Astrocyte of the cerebellum (primary cell): Measurements from ENCODE around the gene HPN.

Source experiments
- DNase-seq: peaks from one replicate; pipeline ENCODE4 v3.0.0-alpha.2; 2011; ENCODE audit warnings: low read depth
- H3K4me3 ChIP-seq: 2 replicates; pipeline ENCODE4 v1.5.1; 2011; ENCODE audit warnings: mild to moderate bottlenecking, low read depth, low read length, moderate library complexity
- CTCF ChIP-seq: IDR thresholded peaks from 2 replicates; pipeline ENCODE4 v1.5.1; 2012; ENCODE audit warnings: low read length, low read depth, moderate library complexity, mild to moderate bottlenecking; ENCODE audit errors: missing control alignments
- in situ Hi-C: cut with HindIII; loops from 2 replicates; pipeline ENCODE4 v1.10.0; 2017; ENCODE audit warnings: low sequenced_read_pairs

HPN gene

GRCh38 chr19:35034588-35035382 lies 6.7 kb upstream of the HPN start:
- in situ Hi-C loops = no loop called here
- no peak for DNase-seq
- no peak for TF ChIP-seq CTCF
- H3K4me3 ChIP-seq = no peak overlapping the region

DNA sequence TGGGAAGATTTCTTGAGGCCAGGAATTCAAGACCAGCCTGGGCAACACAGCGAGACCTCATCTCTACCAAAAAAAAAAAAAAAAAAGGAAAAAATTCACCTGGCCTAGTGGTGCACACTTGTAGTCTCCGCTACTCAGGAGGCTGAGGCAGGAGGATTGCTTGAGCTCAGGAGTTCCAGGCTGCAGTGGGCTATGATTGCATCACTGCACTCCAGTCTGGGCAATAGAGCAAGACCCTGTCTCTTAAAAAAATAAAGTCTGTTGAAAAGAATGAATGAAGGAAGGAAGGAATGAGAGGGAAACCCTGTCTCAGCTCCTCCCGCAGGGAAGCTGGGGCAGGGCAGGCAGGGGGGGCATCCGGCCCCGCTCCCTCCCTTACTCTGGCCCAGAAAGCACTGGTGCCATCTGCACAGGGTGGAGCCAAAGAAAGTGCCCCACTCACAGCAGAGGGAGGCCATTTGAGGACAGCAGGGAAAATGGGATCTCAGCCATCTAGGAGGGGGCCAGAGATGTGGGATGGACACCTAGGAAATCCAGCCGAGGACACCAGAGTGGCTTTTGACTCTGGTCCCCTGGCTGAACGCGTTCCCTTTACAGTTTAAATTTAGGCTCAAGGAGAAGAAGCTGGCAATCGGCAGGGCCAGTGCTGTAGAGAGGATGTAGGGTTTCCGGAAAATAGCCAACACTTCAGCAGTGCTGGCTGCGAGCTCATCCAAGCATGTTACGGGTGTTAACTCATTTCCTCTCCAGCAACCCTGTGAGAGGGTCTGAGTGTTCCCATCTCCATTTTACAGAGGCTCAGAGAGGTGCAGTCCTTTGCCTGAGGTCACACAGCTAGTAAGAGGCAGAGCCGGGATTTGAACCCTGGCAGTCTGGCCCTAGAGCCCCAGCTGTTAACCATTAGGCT lies 3.6 kb upstream of the HPN start:
- DNase-seq = no peak
- no peak for TF ChIP-seq CTCF
- in situ Hi-C loops = no loop called here
- no peak overlapping the region for H3K4me3 ChIP-seq

- no peak overlapping the region for H3K4me3 ChIP-seq
- no peak for TF ChIP-seq CTCF
- in situ Hi-C loops = no loop called here
- DNase-seq = no peak
Observed at GRCh38 chr19:35038623-35039512, 2.7 kb upstream of the HPN start.

- in situ Hi-C loops = no loop called here
- TF ChIP-seq CTCF = no peak
- no peak overlapping the region for H3K4me3 ChIP-seq
- no peak for DNase-seq
Observed at GRCh38 chr19:35039881-35040825, 1.4 kb upstream of the HPN start.

GRCh38 chr19:35040826-35041547 lies 534 bp upstream of the HPN start:
- no peak overlapping the region for H3K4me3 ChIP-seq
- DNase-seq = no peak
- no peak for TF ChIP-seq CTCF
- in situ Hi-C loops = no loop called here
